ENCODE results near the gene EPX.

GRCh38 chr17:58166682-58167081, 25.8 kb upstream of the EPX start, which contains the start of gene OR4D2:
- TF ChIP-seq, protein P1, sequence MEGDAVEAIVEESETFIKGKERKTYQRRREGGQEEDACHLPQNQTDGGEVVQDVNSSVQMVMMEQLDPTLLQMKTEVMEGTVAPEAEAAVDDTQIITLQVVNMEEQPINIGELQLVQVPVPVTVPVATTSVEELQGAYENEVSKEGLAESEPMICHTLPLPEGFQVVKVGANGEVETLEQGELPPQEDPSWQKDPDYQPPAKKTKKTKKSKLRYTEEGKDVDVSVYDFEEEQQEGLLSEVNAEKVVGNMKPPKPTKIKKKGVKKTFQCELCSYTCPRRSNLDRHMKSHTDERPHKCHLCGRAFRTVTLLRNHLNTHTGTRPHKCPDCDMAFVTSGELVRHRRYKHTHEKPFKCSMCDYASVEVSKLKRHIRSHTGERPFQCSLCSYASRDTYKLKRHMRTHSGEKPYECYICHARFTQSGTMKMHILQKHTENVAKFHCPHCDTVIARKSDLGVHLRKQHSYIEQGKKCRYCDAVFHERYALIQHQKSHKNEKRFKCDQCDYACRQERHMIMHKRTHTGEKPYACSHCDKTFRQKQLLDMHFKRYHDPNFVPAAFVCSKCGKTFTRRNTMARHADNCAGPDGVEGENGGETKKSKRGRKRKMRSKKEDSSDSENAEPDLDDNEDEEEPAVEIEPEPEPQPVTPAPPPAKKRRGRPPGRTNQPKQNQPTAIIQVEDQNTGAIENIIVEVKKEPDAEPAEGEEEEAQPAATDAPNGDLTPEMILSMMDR (IDR thresholded peaks at IDR 0.05) = no peak
- no peak for TF ChIP-seq POLR2A (IDR thresholded peaks at IDR 0.05)
